Esophagus squamous epithelium (tissue), 5 donors: ENCODE measurements around the gene IKZF1. TPM values are rescaled to one million over a fixed set of nuclear protein-coding genes. Genes with fewer than 3 reads are reported as not detected.
A peak's percentile ranks its signal among the peaks of the same experiment; 100 is the strongest.

Source experiments
- DNase-seq: peaks from one replicate; lab custom pipeline; 2025; lab: John Stamatoyannopoulos, UW
- H3K27ac ChIP-seq, 4 donors: fragments of 200-600 bp; sonication (generic); one replicate each; pipeline ENCODE4 v1.5.1; 2016 to 2019; ENCODE audit warnings: mild to moderate bottlenecking in 1 of 4
- H3K27me3 ChIP-seq, 4 donors: fragments of 200-600 bp; sonication (generic); 1 replicate in 3 of 4; 2 replicates in 1 of 4; pipeline versions ENCODE4 v1.5.1 to v1.6.0; 2017 to 2021; ENCODE audit warnings: antibody characterized with exemption in 1 of 4
- H3K36me3 ChIP-seq, 3 donors: fragments of 200-600 bp; sonication (generic); one replicate each; pipeline ENCODE4 v1.5.1; 2016 to 2019
- H3K4me1 ChIP-seq, 3 donors: fragments of 200-600 bp; sonication (generic); one replicate each; pipeline ENCODE4 v1.5.1; 2017 to 2019
- H3K4me3 ChIP-seq, 4 donors: fragments of 200-600 bp; sonication (generic); 1 replicate in 3 of 4; 2 replicates in 1 of 4; pipeline ENCODE4 v1.5.1; 2016 to 2019; ENCODE audit warnings: mild to moderate bottlenecking in 2 of 4, moderate library complexity in 1 of 4
- H3K9me3 ChIP-seq, 3 donors: fragments of 200-600 bp; sonication (generic); one replicate each; pipeline ENCODE4 v1.5.1; 2016 to 2019
- POLR2A ChIP-seq, 4 donors: fragments of 450-650 bp; IDR thresholded peaks; one replicate each; pipeline ENCODE4 v1.6.1; 2017; ENCODE audit warnings: antibody characterized with exemption in 4 of 4, mild to moderate bottlenecking in 4 of 4, moderate library complexity in 3 of 4
- WGBS, 2 donors: methylation state at CpG; one replicate each; pipeline ENCODE4 v1.1.5; 2018; 5-methylcytosine and 5-hydroxymethylcytosine counted together
- intact Hi-C: fragments of 100-400 bp; cut with DNase I; formaldehyde crosslinking; loops from one replicate; pipeline ENCODE4 v1.15.0; 2022
- total RNA-seq, 4 donors: library from RNA; depleted of rRNA; stranded (reverse); fragments of >200 nt; gene quantifications; one replicate each; pipeline ENCODE4 v1.1.0, GENCODE V29; 2016
- TF ChIP-seq, protein P1 (sequence below), 6 experiments: fragments of 450-650 bp in 4 of 6; fragments of 200-600 bp in 2 of 6; sonication (generic) in 2 of 6; IDR thresholded peaks; one replicate each; pipeline ENCODE4 v1.5.1; 2016 to 2019; ENCODE audit warnings: antibody characterized with exemption in 6 of 6, mild to moderate bottlenecking in 4 of 6, moderate library complexity in 4 of 6
- donor health status: DM: yes; HTN: yes; CAD: no.

IKZF1 gene
- total RNA-seq, 4 donors from 2014 or later = 4.9 to 29.6 (median 8.4) TPM

DNA sequence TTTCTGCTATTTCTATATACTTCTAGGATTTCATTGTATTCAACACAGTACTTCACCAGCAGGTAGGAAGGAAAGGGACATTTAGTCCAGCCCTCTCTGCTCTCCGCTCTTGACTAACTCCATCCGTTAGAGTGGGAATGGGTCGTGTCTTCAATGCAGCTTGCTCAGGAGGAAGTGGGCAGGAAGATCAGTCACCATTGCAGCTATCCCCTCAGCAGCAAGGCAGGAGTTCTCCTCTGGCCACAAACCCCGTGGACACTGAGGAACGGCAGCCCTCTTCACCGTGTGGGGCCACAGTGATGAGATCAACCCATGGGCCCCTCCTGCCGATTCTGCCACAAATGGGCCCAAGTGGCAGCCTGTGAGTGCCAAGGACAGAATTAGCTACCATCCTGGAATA, 30.2 kb upstream of the IKZF1 start:
- no peak for DNase-seq
- Histone ChIP-seq H3K9me3 (no peaks in the 10 kb centered on the region), H3K4me3 (no peak overlapping the region), H3K4me1 (no peaks in the 10 kb centered on the region), H3K27ac (no peak overlapping the region), H3K27me3 (no peaks in the 10 kb centered on the region), H3K36me3 (no peaks in the 10 kb centered on the region)
- intact Hi-C loops = no loop called here
- TF ChIP-seq, protein P1, sequence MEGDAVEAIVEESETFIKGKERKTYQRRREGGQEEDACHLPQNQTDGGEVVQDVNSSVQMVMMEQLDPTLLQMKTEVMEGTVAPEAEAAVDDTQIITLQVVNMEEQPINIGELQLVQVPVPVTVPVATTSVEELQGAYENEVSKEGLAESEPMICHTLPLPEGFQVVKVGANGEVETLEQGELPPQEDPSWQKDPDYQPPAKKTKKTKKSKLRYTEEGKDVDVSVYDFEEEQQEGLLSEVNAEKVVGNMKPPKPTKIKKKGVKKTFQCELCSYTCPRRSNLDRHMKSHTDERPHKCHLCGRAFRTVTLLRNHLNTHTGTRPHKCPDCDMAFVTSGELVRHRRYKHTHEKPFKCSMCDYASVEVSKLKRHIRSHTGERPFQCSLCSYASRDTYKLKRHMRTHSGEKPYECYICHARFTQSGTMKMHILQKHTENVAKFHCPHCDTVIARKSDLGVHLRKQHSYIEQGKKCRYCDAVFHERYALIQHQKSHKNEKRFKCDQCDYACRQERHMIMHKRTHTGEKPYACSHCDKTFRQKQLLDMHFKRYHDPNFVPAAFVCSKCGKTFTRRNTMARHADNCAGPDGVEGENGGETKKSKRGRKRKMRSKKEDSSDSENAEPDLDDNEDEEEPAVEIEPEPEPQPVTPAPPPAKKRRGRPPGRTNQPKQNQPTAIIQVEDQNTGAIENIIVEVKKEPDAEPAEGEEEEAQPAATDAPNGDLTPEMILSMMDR (IDR thresholded peaks at IDR 0.05) = no peak
- WGBS, 2 donors = 49 to 65% methylated on average over 3 to 5 of the region's 7 CpGs

DNA sequence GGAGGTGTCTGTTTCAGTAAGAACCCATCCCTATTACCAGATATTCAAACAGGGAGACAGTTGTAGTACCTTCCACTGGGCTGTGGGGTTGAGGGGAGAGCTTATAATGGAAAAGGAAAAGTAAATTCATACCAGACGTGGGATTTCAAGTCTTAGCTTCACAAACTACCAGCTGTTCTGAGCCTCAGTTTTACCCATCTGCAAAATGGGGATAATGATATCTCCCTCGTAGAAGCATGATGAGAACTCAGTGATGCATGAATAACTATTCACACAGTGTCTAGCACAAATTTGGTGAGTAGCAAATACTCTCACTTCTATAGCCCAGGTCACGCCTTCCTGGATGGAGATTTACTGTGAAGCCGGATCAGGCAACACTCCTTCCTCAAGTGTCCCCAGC, 29.1 kb upstream of the IKZF1 start:
- H3K4me1 ChIP-seq = no peaks in the 10 kb centered on the region
- no peak for DNase-seq
- intact Hi-C loops = no loop called here
- no peak overlapping the region for H3K4me3 ChIP-seq
- H3K27me3 ChIP-seq = no peaks in the 10 kb centered on the region
- H3K27ac ChIP-seq = no peak overlapping the region
- no peaks in the 10 kb centered on the region for H3K36me3 ChIP-seq
- TF ChIP-seq POLR2A (IDR thresholded peaks at IDR 0.05) = no peak
- TF ChIP-seq, protein P1 (IDR thresholded peaks at IDR 0.05) = no peak
- WGBS, 2 donors = 73 to 81% methylated on average over 3 to 4 of the region's 4 CpGs
- no peaks in the 10 kb centered on the region for H3K9me3 ChIP-seq

DNA sequence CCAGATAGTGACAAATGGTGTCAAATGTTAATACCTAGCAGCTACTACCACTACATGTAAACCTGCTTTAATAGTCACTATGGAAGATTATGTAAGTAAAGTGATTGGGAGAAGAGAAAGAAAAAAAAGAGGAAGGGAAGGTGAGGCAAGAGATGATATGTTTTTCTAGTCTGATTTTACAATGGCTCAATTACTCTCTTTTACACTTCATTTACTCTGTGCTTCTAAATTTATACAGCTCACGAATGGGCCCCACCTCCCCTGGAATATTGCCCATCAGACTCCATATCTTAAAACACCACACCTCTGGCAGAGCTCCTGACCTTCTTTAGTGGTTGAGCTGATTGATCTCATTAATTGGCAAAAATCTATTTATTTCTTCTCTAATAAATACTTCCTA, 28.0 kb upstream of the IKZF1 start:
- no peaks in the 10 kb centered on the region for H3K4me1 ChIP-seq
- TF ChIP-seq, protein P1 (IDR thresholded peaks at IDR 0.05) = no peak
- TF ChIP-seq POLR2A (IDR thresholded peaks at IDR 0.05) = no peak
- no peaks in the 10 kb centered on the region for H3K9me3 ChIP-seq
- H3K4me3 ChIP-seq = no peak overlapping the region
- DNase-seq = no peak
- 16 to 20% methylated on average over 1 of the region's 1 CpG for WGBS, 2 donors
- no peaks in the 10 kb centered on the region for H3K36me3 ChIP-seq
- intact Hi-C loops = no loop called here
- H3K27me3 ChIP-seq = no peaks in the 10 kb centered on the region
- no peak overlapping the region for H3K27ac ChIP-seq

DNA sequence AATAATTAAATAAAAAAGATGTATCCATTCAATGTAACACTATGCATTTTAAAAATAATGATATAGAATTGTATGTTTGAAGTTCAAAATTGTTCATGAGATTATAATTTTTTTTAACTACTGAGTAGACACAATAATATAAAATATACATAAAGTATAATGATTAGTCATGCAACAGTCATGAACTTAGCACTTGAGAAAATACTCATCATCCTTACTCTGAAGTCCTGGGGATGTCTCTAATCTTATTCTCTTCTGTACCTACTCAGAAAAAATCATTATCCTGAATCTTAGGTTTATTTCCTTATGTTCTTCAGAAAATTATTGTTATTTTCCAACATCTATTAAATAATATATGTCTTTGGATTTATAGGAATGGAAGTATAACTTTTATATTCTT, 26.4 kb upstream of the IKZF1 start:
- Histone ChIP-seq H3K27me3 (no peaks in the 10 kb centered on the region), H3K4me1 (no peaks in the 10 kb centered on the region), H3K27ac (no peak overlapping the region), H3K36me3 (no peaks in the 10 kb centered on the region), H3K4me3 (no peak overlapping the region), H3K9me3 (no peaks in the 10 kb centered on the region)
- DNase-seq = no peak
- intact Hi-C loops = no loop called here
- TF ChIP-seq POLR2A (IDR thresholded peaks at IDR 0.05) = no peak
- TF ChIP-seq, protein P1 (IDR thresholded peaks at IDR 0.05) = no peak

DNA sequence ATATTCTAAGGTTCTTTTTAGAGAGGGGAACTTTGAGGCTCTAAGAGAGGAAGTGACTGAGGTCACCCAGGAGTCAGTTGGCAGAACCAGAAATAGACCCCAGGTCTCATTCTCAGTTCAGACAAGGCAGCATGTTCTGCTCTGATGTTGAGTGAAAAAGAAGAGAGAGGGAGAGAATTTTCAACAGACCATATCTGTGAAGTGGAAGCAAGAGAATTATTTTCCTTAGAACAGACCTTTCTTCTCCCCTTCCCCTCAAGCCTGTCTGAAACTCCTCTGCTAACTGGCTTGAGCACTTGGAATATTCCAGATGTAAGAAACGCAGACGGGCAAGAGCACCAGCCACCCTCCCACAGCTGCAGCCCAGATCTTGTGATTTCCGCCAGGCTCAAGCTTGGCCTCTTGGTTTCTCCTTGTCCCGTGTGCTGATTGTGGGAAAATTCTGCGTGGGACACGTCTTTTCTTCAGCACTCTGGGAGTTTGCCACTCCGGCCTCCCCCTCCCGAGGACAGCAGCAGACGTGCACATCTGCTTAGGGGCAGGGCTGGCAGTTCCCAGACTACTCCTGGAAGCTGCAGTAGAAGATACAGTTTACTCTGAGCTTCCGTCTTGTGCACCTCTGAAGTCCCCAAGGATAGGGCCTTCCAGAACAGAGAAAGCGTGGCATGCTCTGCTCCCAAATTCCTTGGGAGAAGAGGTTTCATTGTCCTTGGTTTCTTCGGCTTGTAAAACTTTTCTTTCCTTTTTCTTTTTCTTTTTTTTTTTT, 22.7 kb upstream of the IKZF1 start:
- H3K27me3 ChIP-seq = no peaks in the 10 kb centered on the region
- intact Hi-C loops = no loop called here
- DNase-seq = no peak

More for the DNA sequence above, 22.7 kb upstream of the IKZF1 start:
- H3K36me3 ChIP-seq = no peaks in the 10 kb centered on the region
- no peaks in the 10 kb centered on the region for H3K4me1 ChIP-seq
- TF ChIP-seq, protein P1 (IDR thresholded peaks at IDR 0.05) = no peak
- TF ChIP-seq POLR2A (IDR thresholded peaks at IDR 0.05) = no peak
- no peak overlapping the region for H3K4me3 ChIP-seq
- H3K27ac ChIP-seq = peak overlapping the region in 2 of 4 donors; percentile 7 to 69
- no peaks in the 10 kb centered on the region for H3K9me3 ChIP-seq
- 69 to 71% methylated on average over 7 to 12 of the region's 12 CpGs for WGBS, 2 donors
